Endothelial cell of umbilical vein (primary cell): ENCODE measurements around the gene UQCRH.

Experiments
- FOS ChIP-seq: IDR thresholded peaks from 2 replicates; pipeline ENCODE4 v1.6.1; 2011; ENCODE audit warnings: mild to moderate bottlenecking, low read length, moderate library complexity, borderline replicate concordance; ENCODE audit not compliant: insufficient read depth
- TF ChIP-seq, protein P1 (sequence below), 2 donors: IDR thresholded peaks; 1 replicate in 1 of 2; 2 replicates in 1 of 2; pipeline ENCODE4 v1.5.1; 2011; ENCODE audit warnings: low read length in 2 of 2, mild to moderate bottlenecking in 2 of 2, moderate library complexity in 2 of 2, control low read depth in 1 of 2, inconsistent platforms in 1 of 2, low read depth in 1 of 2; ENCODE audit not compliant: insufficient read depth in 1 of 2; ENCODE audit errors: extremely low read depth in 1 of 2
- TF ChIP-seq, protein P2 (sequence below): IDR thresholded peaks from 2 replicates; pipeline ENCODE4 v1.6.1; 2011; ENCODE audit not compliant: insufficient read depth, insufficient read length

DNA sequence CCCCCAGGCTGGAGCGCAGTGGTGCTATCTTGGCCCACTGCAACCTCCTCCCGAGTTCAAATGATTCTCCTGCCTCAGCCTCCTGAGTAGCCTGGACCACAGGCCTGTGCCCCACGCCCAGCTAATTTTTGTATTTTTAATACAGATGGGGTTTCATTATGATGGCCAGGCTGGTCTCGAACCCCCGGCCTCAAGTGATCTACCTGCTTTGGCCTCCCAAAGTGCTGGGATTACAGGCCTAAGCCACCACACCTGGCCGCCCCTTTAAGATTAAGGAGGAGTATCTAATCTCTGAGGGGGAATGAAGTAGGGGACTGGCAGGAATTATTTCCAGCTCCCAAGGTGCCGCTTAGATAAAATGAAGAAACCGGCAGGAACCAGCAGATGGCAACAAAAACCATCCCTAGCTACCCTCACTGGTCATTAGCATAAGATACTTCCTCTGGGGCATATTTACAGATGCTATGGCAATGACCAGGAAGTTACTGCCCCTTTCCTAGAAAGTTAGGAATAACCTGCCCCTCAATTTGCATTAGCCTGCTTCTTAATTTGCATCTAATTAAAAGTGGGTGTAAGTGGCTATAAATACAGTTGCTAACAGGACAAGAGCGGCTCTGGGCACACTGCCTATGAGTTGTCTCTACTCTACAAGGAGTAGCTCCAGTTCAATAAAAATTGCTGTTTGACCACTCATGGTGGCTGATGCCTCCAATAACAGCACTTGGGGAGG lies 30.0 kb downstream of the UQCRH start:
- TF ChIP-seq, protein P1, sequence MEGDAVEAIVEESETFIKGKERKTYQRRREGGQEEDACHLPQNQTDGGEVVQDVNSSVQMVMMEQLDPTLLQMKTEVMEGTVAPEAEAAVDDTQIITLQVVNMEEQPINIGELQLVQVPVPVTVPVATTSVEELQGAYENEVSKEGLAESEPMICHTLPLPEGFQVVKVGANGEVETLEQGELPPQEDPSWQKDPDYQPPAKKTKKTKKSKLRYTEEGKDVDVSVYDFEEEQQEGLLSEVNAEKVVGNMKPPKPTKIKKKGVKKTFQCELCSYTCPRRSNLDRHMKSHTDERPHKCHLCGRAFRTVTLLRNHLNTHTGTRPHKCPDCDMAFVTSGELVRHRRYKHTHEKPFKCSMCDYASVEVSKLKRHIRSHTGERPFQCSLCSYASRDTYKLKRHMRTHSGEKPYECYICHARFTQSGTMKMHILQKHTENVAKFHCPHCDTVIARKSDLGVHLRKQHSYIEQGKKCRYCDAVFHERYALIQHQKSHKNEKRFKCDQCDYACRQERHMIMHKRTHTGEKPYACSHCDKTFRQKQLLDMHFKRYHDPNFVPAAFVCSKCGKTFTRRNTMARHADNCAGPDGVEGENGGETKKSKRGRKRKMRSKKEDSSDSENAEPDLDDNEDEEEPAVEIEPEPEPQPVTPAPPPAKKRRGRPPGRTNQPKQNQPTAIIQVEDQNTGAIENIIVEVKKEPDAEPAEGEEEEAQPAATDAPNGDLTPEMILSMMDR (IDR thresholded peaks at IDR 0.05; ENCODE audit: extremely low read depth in 1 of 2, insufficient read depth in 1 of 2, low read depth in 1 of 2, low read length in 2 of 2), result peak in 1 of 2 donors; percentile 8
- TF ChIP-seq, protein P2, sequence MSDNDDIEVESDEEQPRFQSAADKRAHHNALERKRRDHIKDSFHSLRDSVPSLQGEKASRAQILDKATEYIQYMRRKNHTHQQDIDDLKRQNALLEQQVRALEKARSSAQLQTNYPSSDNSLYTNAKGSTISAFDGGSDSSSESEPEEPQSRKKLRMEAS, result no peak
- no peak for TF ChIP-seq FOS
